GF-D8 (cell line): ENCODE data around the gene SULF2.
"Not testable (repeated sequence)": the region's sequence is repeated elsewhere in the genome, so short reads cannot be mapped to it uniquely, and the experiment has no call there.

Experiments used
- DNase-seq: peaks from one replicate; lab custom pipeline; 2025; lab: John Stamatoyannopoulos, UW

SULF2 gene

DNA sequence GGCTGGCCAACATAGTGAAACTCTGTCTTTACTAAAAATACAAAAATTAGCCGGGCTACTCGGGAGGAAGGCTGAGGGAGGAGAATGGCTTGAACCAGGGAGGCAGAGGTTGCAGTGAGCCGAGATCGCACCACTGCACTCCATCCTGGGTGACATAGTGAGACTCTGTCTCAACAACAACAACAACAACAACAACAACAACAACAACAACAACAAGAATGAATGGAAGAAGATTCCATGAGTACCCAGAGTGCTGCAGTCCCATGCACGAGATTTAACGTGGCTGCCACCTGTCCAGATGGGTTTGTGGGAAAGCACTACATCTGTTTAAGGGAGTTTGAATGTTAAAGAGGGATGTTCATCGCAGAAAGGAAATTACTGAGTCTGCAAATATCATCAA lies 19.7 kb upstream of the SULF2 start:
- not testable (repeated sequence) for DNase-seq

DNA sequence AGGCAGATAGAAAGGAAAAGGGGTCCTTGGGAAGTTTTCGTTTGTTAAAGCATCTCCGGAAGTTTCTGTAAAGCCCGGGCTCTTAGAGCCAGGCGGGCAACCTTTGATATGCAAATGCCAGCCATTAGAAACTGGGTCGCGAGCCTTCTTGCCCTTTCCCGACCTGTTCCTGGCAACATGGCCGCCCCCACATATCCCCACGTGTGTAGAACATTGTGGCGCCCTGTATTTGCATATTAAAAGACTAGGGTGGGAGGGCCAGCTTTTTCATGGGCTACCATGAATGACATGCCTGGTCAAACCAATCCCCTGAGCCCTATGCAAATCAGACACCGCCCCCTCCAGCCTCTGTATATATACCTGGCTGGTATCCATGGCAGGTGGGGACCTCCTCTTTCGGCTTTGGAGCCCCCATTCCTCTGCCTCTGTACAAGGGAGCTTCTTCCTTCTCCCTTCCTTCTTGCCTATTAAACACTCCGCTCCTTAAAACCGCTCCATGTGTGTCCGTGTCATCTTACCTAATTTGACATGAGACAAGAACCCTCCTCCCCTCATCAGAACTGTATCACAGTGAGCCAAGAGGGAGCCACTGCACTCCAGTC lies 19.0 kb upstream of the SULF2 start:
- not testable (repeated sequence) for DNase-seq

DNA sequence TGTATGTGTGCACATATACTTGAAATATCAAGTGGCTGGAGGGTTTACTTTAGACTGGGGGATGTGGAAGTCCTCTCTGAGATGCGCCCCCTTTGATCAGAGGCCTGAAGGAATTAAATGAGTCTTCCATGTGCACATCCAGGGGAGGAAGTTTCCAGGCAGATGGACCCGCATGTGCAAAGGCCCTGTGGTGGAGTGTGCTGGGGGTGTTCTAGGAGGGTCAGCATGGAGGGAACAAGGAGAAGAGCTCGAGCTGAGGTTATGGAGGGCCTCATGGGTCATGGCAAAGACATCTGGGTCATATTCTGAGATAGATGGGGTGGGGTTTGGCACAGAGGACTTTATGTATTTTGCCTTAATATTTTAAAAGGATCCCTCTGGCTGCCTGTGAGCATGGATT lies 17.7 kb upstream of the SULF2 start:
- DNase-seq = no peak

DNA sequence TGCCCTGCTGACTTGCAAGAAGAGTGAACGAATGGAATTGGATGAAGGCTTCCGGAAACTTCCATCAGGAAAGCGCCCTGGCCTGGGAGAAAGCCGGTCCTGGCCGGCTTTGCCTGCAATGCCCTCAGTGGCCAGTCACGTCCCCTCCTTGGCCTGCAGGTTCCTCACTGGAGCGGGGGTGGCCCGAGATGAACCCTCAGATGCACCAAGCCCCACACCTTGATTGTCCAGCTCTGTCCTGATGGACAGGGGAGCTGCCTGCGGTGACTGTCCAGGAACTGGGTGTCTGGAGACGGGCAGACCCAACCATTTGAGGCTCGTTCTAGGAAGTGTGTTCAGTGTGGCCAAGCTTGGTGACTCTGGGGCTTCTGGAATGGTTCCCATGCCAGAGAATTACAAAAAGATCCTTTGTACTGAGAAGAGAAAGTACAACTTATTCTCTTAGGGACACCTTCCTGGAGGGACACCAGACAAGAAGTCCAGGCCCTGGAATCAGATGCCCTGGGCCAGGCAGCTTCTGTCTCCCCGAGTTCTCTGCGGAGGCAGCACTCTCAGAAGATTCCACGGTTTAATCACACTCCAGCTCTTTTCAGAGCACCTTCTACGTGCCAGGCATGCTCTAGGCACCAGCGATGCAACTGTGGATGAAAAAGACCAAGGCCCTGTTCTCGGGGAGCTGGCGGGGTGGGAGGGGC lies 17.1 kb upstream of the SULF2 start:
- no peak for DNase-seq

DNA sequence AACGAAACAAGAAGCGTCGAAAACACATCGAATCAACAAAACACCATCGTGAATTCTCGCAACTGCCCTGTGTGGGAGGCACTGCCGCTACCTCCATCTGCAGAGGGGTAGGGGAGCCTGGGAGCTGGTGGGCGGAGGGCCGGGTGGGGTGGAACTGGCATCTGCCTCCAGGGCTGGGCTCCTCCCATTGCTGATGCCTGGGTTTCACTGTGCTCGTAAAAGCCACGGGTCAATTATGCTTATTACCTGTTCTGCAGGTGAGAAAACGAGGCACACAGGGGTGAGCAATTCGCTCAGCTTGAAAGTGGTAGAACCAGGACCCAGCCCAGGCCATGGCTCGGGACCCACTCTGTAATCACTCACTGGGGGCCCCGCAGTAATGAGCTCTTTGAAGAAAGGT lies 16.5 kb upstream of the SULF2 start:
- DNase-seq = no peak

DNA sequence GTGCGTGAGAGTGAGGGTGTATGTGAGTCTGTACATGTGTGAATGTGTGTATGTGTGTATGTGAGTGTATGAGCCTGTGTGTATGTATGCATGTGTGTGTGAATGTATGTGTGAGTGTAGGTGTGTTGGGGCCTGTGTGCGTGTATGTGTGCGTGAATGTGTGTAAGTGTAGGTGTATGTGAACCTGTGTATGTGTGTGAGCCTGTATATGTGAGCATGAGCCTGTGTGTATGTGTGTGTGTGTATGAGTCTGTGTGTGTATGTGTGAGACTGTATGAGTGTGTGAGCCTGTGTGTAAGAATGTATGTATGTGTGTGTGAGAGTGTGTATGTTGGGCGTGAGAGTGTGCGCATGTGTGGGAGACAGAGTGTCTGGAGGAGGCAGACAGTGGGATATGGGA lies 15.8 kb upstream of the SULF2 start:
- DNase-seq = no peak

DNA sequence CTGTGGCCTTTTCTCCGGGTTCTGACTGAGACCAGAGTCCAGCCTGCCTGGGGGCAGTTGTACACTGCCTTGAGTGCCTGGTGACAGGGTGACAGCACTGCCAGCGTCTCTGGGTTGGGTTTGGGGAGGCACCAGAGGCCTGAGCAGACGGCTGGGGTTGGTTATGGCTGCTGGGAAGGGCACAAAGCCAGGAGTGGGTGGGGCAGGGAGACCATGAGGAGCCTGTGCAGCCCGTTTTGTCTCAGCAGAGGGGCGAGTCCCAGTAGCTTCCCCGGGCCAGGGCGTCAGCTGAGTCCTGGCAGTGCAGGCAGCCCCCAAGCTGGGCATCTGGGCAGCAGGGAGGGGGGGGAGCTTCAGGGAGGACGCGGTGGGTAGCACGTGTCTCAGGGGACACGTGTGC lies 15.3 kb upstream of the SULF2 start:
- no peak for DNase-seq

DNA sequence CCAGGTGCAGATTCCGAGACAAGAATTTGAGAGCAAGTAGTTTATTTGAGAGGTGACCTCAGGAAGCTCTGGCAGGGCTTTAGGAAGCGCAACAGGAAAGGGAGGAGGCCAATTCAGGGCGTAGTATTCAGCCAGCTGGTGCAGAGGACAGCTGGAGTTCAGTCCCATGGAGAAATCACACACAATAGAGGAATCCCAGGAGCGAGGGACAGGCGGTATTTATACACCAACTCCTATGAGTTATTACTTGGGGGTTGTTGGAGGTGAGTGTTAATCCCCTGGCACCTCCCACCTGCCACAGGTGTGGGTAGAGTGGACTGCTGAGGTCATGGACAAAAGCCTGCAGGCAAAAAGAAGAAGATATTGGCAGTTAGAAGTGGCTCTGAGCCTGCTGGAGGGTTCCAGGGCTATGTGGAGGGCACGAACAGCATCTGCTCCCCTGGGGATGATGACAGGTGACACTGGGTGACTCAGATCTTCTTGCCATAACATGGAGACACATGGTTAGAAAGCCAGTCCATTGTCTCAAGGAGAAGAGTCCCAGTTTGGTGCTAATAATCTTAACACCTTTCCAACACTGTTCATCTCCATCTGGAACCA lies 13.9 kb upstream of the SULF2 start:
- DNase-seq = no peak

DNA sequence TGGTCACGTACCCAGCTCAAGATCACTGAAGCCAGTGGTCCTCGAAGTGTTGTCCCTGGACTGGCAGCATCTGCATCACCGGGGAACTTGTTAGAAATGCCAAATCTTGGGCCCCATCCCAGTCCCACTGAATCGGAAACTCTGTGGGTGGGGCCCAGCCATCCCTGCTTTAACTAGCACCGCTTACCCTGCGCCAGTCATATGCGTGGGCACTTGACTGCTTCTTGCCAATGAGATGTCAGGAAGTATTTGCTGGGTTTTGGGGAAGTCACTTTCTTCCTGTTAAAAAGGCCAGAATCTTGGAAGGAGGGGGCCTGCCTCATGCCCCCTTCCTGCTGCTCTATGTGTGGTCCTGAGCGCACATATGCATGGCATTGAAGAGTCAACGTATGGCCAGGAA lies 11.7 kb upstream of the SULF2 start:
- DNase-seq = no peak

DNA sequence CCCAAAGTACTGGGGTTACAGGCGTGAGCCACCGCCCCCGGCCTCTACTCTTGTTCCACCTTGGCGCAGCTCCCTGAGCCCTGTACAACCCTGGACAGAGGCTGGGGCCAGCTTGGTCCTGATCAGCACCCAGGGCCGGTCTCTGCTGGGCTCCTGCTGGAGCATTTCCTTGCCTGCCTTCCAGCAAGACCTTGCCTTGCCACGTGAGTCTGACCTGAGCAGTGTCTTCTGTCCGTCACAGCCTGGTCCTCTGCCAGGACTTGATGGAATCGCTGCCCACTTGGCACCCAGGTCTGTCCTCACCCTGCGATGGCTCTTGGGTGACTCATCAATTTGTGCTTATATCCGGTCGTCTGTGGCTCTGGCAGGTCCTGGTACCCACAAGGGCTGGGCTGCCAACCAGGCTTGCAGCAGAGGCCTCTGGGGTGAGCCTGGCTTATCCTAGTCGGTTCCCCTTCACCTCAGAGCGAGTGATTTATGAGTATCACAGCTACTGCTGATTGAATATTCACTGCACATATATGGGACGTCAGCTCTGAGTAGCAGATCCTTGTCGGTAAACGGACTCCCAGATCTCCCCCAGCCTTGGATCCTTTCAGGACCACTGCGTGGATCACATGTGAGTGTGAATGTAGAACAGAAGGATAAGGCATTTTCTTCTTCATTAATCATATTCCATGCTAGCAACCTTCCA lies 10.1 kb upstream of the SULF2 start:
- no peak for DNase-seq

DNA sequence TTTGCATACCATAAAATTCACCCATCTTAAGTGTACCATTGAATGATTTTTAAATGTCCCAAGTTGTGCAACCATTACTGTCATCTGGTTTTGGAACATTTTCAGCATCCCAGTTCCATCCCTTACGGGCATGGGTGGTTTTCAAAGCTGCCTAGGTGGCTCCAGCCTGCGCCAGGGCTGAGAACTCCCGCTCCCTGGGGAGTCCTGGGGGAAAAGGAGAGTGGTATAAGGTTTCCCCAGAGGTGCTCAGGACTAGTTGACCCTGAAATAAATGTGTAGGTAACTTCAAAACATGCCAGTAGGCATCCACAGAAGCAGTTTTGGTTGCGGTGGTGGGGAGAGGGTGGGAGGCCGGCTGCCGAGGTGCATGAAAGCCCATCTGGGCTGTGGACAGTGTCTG lies 9.0 kb upstream of the SULF2 start:
- DNase-seq = not testable (repeated sequence)

DNA sequence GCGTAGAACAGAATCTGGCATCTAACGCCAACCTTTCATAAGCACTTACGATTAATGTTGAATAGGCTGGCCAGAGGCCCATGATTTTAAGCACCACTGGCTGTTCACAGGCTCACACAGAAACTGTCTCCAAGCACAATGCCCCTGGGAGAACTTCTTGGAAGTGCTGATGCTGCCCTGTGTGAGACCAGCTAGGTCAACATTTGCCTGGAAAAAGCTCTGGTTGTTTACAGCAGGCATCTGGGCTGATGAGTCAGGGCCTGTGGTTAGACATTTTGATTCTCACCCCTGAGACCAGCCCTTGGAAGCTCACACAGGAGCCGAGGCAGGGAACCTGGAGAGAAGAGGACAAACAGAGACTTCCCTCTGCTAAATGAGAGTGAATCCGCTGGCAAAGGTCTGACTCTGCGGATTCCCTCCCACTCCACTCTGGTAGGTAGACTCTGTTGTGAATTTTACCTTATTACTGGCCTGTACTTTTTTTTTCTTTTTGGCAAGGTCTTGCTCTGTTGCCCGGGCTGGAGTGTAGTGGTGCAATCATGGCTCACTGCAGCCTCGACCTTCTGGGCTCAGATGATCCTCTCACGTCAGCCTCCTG lies 6.8 kb upstream of the SULF2 start:
- no peak for DNase-seq

DNA sequence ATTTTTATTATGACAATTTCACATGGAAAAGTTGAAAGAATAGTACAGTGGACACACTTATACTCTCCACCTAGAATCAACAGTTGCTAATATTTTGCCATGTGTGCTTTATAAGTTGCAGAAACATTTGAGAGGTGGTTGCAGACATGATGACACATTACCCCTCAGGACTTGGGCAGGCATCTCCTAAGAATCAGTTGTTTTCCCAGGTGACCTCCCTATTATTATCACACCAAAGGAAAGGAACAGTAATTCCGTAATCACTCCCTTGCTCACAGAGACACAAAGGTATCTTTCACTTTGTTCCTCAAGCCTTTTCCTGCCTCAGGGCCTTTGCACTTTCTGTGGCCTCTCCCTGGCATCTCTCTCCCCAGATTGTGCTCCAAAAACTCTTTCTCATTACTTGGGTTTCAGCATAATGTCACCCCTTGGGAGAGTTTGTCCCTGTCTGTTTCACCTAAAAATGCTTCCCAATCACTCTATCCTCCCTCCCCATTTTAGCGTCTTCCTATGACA lies 5.9 kb upstream of the SULF2 start:
- no peak for DNase-seq

DNA sequence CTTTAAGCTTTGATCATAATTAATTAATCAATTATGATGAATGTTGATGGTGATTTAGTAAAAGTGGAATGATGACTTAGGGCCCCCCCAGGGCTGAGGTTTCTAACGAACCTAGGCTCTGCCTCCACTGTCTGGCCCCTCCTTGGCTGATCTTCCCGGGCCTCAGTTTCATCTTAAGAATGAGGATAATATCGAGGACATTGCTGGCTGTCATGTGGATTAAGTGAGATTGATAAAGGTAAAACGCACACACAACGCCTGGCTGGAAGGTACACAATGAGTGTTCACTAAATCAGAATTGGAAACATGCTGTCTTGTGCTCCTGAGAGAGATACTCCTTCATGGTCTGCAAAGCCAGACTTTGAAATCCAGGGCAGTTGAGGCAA lies 5.3 kb upstream of the SULF2 start:
- DNase-seq = no peak

DNA sequence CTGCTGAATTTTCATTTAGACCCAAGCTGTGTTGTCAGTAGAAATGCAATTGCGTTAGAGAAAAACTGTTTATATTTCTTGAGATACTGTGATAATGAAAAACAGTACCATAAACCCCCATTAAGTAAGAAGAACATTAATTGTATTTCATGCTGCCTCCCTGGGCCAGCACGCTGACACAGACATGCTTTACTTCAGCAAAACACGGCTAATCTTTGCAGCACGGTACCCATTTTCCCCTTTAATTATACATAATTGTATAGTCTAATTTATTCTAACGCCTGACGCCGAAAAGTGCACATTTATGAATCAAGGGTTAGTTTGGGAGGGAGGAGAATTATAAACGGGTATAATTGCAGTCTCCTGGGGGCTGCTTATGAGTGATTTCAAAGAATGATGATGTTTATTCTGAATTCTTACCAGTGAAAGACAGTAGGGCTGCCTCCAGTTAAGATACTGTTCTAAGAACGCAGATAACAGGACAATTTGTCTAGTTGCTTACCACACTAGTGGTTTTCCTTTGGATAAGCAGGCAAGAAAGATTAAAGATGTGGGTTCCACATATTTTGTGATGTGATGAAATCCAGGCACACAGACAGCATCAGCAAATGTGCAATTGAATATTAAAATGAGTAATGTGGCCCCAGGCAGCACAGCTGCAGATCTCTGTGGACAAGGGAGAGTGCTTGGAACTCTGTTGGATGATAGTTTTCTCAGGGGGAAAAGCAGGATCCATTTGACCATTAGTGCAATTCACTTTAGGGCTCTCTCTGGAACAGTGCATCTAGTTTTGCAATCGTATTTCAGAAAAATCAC lies 4.7 kb upstream of the SULF2 start:
- DNase-seq = no peak

DNA sequence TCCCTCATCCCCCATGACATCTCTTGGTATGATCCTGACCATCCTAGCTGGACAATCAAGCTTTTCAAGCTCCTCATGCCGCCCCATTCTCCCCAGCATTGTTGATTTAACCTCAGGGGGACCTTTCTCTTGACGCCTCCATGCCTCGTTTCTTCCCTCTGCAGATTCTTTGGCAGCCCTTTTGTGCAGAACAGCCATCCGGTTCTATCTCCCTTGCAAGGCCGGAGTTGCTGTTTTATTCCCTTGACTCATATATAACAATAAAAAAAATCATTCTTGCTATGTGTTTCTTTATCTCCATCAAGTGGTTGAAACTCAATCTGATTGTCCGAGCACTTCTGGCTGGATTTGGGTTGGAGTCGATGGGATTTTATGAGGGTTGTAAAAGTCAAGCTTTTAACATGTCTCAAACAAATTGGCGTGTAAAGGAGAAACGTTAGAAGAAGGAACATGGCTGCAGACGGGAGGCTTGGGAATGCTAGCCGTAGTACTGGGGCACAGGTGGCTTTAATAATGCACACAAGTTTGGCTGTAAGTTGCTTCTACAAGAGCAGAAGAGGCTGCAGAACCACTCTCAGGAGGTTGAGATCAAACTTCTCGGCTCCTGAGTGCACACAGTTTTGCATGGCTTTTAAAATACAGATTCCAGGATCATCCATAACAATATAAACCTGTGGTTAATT lies 3.9 kb upstream of the SULF2 start:
- DNase-seq = no peak

DNA sequence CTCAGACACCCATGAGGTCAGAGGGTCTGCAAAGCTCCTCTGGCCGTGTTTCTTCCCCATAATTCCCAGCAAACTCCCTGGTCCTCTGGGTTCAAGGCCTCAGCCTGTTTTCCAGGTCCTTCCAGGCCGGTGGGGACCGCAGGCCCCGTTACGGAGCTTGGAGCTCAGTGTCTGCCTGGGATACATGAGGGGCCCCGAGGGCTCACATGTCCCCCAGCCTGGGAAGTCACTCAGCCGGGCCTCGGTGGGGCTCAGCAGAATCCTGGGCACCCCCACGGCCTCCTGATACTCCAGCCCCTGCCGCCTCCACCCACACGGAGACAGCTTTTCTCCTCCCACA lies 3.4 kb upstream of the SULF2 start:
- no peak for DNase-seq

DNA sequence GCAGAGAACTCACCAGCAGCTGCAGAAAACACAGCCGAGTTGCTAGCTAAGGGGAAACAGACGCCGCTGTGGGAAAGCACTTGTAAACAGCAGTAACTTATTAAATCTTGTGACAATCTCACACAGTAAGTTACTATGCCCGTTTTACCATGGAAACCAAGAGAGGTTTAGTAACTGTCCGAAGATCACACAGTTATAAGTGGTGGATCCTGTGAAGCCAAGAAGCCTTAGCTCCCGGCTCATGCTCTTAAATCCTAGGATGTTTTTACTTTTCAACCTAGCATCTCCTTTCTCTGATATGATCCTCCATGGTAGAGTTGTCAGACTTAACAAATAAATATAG lies 1.5 kb upstream of the SULF2 start:
- DNase-seq = no peak

DNA sequence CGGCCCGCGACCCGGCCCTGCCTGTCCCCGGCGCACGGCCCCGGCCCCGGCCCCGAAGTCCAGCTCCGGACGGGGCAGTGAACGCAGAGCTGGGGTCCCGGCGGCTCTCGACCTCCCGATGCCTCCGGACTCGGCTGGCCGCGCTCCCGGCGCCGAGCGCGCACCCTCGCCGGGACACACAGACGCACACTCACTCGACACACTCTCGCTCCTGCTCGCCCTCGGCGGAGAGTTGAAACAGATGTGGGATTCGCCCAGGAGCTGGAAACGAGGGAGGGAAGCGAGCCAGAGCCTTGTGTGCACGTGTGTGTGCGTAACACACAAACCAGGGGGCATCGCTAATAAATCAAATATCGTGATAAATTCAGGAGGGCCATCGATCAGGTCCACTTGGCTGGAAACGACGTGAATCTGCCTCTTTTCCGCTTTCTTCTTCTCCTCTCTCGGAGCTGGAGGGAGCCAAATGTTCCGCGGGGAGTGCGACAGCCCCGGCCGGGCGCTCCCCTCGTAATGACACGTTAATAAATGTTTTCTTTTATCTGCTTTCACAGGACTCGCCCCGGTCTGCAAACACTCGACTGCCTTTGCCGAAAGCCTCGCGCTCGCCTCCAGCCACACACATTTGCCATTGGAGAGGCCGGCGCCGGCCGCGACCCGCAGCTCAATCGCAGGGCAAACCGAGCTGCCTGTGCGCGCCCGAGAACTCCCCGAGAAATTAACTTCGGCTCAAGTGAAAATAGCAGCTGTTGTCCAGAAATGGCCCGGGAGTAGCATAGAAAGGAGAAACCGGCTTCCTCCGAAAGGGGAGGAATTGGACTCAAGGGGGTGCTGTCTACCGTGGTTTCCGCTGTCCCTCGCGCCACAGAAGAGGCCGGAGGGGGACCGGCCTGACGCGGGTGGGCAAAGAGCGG lies 828 bp upstream of the SULF2 start:
- no peak for DNase-seq

DNA sequence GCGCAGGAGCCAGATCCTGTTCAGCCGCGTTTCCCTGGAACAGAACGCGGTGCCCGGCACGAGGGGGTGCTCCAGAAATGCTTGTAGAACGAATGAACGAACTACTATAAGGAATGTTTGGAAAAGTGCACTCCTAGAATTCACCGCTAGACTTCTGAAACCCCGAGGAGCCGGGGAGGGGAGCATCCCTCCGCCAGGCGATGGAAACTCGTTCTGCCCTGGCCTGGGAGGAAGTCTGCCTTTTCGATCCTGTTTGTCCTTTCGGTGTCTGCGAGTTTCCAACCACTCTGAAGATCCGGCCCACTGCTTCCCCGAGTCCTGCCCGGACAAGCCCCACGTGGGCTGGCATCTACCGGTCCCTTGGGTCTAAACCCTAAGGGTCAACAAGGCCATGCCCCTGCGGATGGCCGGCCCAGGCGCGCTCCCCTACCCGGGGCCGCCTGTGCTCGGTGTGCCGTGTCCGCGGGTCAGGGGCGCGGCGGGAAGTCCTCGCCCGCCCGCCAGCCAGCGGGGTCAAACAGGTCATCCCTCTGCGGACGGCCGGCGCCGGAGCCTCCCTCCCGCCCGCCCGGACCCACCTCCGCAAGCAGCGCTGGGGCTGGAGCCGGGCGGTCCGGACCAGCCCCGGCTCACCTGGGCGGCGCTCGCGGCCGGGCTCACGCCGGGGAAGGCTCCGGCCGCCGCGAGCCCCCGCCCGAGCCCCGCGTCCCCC lies 526 bp downstream of the SULF2 start:
- no peak for DNase-seq
